Hematopoietic multipotent progenitor cell treated with erythropoietin and hydrocortisone succinate and interleukin-3 and kit ligand, for 15 days (in vitro differentiated cells): Measurements from ENCODE around the gene DGKD.

ENCODE experiments used
- DNase-seq: peaks from one replicate; pipeline ENCODE4 v3.0.0-alpha.2; 2015; ENCODE audit warnings: low spot score

The DGKD gene

GRCh38 chr2:233461481-233461891, 107.2 kb downstream of the DGKD start:
- DNase-seq: no peak

GRCh38 chr2:233462202-233462785, 108.0 kb downstream of the DGKD start:
- no peak for DNase-seq

DNA sequence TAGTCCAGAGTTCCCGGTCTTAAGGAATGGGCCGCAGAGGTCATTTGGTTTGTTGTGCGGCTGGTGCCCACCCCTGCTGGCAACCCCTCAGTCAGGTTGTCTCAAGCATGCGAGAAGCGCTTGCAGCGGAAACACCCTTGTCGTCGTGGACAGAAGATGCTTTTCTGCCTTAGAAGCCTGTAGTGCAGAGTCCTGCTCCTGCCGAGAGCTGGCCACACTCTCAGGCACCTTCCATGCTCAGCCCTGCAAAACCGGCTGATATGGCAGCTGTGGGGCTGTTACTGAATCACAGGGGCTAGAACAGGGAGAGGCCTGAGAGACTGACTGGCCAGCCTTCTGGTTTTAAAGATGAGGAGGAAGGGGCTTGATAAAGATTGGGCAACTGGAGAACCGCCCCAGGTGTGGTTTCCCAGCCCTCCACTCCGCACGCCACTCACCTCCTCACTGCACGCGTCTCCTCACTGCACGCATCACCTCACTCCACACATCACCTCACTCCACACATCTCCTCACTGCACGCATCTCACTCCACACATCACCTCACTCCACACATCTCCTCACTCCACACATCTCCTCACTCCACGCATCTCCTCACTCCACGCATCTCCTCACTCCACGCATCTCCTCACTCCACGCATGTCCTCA, 108.7 kb downstream of the DGKD start:
- no peak for DNase-seq

GRCh38 chr2:233463586-233463985, 109.3 kb downstream of the DGKD start:
- no peak for DNase-seq

GRCh38 chr2:233464056-233464455, 109.8 kb downstream of the DGKD start:
- DNase-seq: no peak

GRCh38 chr2:233464531-233465240, 110.4 kb downstream of the DGKD start:
- DNase-seq: no peak

DNA sequence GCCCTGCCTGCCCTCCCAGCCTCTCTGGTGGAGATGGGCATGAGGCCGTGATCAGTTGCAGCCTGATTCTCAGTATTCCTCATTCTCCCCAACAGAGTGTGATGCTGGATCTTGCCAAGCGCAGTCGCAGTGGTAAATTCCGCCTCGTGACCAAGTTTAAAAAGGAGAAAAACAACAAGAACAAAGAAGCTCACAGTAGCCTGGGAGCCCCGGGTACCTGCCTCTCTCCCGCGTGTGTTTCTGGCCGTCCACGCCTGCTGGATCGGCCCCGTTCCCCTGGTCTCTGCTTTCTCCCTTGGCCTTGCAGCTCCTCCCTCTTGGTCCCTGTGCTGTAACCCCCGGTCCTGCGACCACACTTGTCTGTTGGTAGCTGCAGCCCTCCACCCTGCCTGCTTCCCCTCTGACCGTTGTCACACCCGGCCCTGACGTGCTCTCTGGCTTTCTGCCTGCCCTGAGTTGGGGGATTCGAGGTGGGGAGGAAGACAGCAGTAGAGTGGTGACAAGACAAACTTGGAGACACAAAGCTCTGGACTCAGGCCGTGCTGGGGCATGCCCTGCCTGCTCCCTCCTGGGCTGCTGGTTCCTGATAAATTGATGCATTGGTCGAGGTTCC, 112.8 kb downstream of the DGKD start:
- DNase-seq: no peak

DNA sequence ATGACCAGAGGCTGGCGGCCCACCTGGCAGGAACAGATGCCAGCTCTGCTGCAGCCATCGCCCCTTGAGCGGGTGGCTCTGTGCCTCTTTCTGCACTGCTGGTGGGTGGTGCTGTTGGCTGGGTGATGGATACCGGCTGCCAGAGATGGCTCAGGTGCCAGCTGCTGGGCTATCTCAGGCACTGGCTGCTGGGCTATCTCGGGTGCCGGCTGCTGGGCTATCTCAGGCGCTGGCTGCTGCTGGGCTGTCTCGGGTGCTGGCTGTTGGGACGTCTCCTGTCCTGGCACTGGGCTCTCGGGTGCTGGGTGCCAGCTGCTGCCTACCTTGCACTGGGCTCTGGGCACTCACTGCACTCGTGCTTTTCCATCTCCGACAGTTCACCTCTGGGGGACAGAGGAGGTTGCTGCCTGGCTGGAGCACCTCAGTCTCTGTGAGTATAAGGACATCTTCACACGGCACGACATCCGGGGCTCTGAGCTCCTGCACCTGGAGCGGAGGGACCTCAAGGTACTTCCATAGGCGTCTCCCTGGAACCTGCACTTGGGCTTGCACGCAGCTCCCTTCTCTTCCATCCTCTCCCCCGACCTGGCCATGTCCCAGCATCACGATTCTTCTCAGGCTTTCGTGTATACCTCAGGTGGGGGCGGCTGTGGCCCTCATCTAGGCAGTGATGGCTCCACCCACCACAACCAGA, 113.9 kb downstream of the DGKD start:
- DNase-seq: no peak

DNA sequence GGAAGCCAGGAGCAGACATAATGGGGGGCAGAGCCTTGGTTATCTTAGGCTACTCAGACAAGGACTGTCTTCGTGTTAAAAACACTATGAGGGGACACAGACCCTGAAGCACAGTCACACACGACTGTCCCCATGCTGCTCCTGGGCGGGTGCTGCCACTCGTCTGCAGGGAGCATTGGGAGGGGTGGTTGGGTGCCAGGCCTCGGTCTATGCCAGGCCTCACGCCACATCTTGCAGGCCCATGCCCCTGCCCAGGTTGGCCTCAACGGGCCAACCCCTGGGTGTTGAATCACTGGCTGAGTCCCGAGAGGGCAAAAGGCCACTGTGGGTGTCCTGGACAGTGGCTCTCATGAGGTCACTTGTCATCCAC, 114.4 kb downstream of the DGKD start:
- no peak for DNase-seq

- no peak for DNase-seq
These were observed 115.1 kb downstream of the DGKD start for GRCh38 chr2:233469261-233470010.

DNA sequence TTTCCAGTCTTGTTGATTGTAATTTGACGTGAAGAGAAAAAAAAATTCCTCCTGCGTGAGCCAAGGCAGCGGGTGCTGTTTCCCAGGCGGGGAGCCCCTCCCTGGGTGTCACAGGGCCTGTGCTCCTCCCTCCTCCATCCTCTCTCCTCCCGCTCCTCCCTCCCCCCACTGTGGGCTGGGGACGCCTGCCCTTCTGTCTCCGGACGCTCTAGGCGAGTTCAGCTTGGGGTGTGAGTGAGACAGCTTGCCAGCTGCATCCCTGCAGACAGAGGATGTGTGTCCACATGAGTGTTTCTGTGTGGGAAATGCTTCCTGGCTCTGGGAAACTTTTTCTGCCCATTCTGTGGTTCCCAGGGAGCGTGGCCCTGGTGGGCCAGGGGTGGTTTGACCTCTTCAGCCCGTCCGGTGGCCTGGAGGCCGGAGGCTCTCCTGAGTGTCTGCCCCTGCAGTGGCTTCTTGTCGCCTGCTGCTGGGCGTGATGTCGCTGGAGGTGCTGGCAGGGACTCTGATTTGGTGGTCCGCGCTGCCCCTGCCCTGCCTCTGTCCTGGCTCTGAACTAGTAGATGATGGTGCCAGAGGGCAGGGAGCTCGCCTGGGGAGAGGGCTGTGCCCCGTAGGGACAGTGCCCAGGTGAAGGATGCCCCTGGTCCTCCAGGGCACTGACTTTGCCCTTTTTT, 115.9 kb downstream of the DGKD start:
- DNase-seq: no peak

GRCh38 chr2:233470839-233471238, 116.5 kb downstream of the DGKD start:
- DNase-seq: no peak

DNA sequence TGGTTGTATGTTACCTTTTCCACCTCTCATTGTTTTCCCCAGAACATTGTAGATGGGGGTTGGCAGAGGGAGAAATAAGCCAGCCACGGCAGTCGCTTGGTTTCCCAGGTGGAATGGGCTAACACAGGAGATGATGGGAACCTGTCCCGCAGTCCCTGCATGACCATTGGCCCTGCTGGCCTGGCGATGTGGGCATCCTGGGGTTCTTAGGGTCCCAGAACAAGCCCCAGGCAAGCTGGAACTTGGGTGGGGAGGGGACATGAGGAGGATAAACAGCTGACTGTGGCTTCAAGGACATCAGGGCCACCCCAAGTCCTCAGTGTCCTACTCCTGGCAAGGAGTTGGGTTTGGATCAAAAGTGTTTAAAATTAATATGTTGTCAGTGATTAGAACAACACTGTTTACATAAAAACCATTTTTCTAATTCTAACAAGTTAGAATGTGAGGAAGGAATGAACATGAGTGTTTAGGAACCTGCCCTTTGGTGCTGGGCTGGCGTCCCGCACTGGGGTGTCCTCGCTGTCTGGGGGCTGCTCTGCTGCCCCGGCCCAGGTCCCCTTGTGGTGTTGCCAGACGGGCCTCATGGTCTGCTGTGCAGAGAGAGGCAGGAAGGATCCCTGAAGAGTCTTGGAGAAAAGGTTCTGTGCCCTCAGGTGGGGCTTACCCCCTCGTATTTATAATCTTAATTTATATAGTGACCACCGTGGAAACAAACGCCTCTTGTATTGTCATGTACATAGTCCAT, 117.2 kb downstream of the DGKD start:
- no peak for DNase-seq

GRCh38 chr2:233473386-233473791, 119.1 kb downstream of the DGKD start:
- DNase-seq: no peak

DNA sequence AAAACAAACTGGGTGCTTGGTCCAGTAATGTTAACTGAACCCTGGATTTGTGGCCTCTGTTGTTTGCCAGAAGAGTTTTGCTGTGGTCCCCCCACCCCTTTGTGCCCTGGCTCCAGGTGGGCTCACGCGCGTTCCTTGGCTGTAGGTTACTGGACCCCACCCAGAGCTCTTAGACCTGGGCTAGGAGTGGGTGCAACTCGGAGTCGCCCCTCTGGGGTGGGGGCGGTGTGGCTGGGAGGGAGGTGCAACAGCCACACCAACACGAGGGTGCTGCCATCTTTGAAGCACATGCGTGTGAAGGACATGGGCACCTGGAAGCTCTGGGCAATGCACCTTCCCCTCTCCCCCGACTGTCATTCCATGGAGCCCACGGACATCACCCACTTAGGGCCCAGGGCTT, 119.6 kb downstream of the DGKD start:
- no peak for DNase-seq

GRCh38 chr2:233474308-233475160, 120.2 kb downstream of the DGKD start:
- no peak for DNase-seq

- DNase-seq: no peak
These were observed 121.7 kb downstream of the DGKD start for GRCh38 chr2:233476063-233476410.

DNA sequence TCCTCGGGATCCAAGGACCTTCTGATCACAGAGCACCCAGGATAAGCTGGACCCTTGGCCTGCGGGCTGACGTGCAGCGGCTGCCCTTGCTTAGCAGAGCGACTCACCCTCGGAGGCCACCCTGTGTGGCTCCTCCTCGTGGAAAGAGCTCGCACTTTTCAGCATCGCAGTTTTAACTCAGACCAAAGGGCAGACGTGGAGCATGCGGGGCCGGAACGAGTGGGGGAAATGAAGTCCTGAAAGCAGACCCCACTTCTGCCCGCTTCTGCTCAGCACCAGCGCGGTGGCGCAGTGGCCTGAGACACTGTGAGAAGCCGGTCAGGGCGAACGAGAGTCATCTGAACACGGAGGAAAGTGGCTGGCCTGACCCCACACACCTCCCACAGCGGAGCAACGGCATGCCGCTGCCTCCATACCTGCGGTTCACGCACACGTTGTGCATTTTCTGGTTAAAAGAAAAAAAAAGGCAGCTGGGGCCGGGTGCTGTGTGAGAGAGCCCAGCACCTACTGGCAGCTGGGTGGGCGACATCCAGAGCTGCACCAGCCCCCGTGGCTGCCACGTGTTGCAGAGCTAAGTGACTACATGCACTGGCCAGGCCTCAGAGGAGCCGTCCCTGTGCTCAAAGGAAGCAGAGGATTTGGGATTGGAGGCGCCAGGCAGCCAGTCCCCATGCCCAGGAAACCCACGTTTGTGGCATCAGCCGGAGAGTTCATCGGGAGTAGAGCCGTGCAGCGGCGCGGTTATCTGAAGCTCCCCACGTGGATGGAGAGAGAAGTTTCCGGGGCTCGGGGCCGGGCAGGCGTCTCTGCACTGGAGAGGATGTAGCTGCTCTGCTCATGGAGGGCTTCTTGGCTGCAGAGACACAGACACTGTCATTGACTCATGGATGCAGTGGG, 122.6 kb downstream of the DGKD start:
- DNase-seq: no peak
